Spleen (tissue), 11 donors: ENCODE measurements around the gene C11orf54. TPM values are rescaled to one million over a fixed set of nuclear protein-coding genes. Genes with fewer than 3 reads are reported as not detected.
A peak's percentile ranks its signal among the peaks of the same experiment; 100 is the strongest.
"Not testable (repeated sequence)": the region's sequence is repeated elsewhere in the genome, so short reads cannot be mapped to it uniquely, and the experiment has no call there.

Experiments
- DNase-seq: peaks from one replicate; pipeline ENCODE4 v3.0.0-alpha.2; 2020
- H3K27ac ChIP-seq, 8 donors: fragments of 200-600 bp; sonication (generic) in 7 of 8; 1 replicate in 4 of 8; 2 replicates in 4 of 8; pipeline versions ENCODE4 v1.5.0 to v1.8.0; 2016 to 2021; ENCODE audit warnings: inconsistent platforms in 4 of 8, mild to moderate bottlenecking in 4 of 8, moderate library complexity in 1 of 8
- H3K27me3 ChIP-seq, 7 donors: fragments of 200-600 bp; sonication (generic) in 6 of 7; replicated peaks in 1 of 7; 1 replicate in 4 of 7; 2 replicates in 3 of 7; pipeline versions ENCODE4 v1.5.0 to v1.8.0; 2016 to 2021; ENCODE audit warnings: inconsistent platforms in 3 of 7, mild to moderate bottlenecking in 1 of 7
- H3K36me3 ChIP-seq, 6 donors: fragments of 200-600 bp; sonication (generic) in 5 of 6; 1 replicate in 4 of 6; 2 replicates in 2 of 6; pipeline versions ENCODE4 v1.5.0 to v1.8.0; 2016 to 2021; ENCODE audit warnings: inconsistent platforms in 2 of 6
- H3K4me1 ChIP-seq, 6 donors: fragments of 200-600 bp; sonication (generic) in 5 of 6; 1 replicate in 3 of 6; 2 replicates in 3 of 6; pipeline versions ENCODE4 v1.5.0 to v1.8.0; 2016 to 2021; ENCODE audit warnings: inconsistent platforms in 3 of 6
- H3K4me3 ChIP-seq, 8 donors: fragments of 200-600 bp; sonication (generic) in 7 of 8; 1 replicate in 4 of 8; 2 replicates in 4 of 8; pipeline versions ENCODE4 v1.5.0 to v1.8.0; 2016 to 2021; ENCODE audit warnings: inconsistent platforms in 4 of 8, mild to moderate bottlenecking in 4 of 8, moderate library complexity in 2 of 8
- H3K9me3 ChIP-seq, 8 donors: fragments of 200-600 bp; sonication (generic) in 7 of 8; 1 replicate in 4 of 8; 2 replicates in 4 of 8; pipeline versions ENCODE4 v1.5.0 to v1.8.0; 2016 to 2021; ENCODE audit warnings: inconsistent platforms in 4 of 8
- POLR2A ChIP-seq, 3 donors: fragments of 450-650 bp; IDR thresholded peaks; one replicate each; pipeline ENCODE4 v1.5.1; 2017; ENCODE audit warnings: antibody characterized with exemption in 3 of 3, mild to moderate bottlenecking in 1 of 3
- POLR2AphosphoS5 ChIP-seq, 3 donors: sonication (generic); formaldehyde crosslinking; IDR thresholded peaks; one replicate each; pipeline ENCODE4 v1.5.1; 2017; ENCODE audit warnings: antibody characterized with exemption in 3 of 3
- WGBS, 5 donors: extraction: QIAGEN DNeasy Blood & Tissue Kit in 3 of 5; methylation state at CpG; one replicate each; pipeline versions ENCODE4 v1.1.5 to v1.1.7; 2013 to 2018; 5-methylcytosine and 5-hydroxymethylcytosine counted together
- intact Hi-C: fragments of 100-400 bp; cut with DNase I; formaldehyde crosslinking; loops from one replicate; pipeline ENCODE4 v1.15.0; 2023; ENCODE audit warnings: low total_unique reads
- polyA plus RNA-seq, 3 donors: library from polyadenylated mRNA; stranded (reverse); fragments of 200-250 nt; gene quantifications; one replicate each; pipeline ENCODE4 v1.2.1, GENCODE V29; 2013
- total RNA-seq, 7 donors: library from RNA; depleted of rRNA in 3 of 7; stranded (reverse); fragments of >200 nt in 3 of 7; fragmentation: NEBNext Ultra II Directional in 4 of 7; extraction: Animal tissue kit (Norgen Biotek cat#: 25700) in 4 of 7; gene quantifications; one replicate each; pipeline versions ENCODE4 v1.1.0 to v1.2.1, GENCODE V29; 2016 to 2021
- TF ChIP-seq, protein P1 (sequence below), 11 experiments: fragments of 200-600 bp in 7 of 11; fragments of 450-650 bp in 4 of 11; sonication (generic) in 4 of 11; IDR thresholded peaks in 8 of 11; conservative IDR thresholded peaks in 3 of 11; 1 replicate in 7 of 11; 2 replicates in 4 of 11; pipeline versions ENCODE4 v1.4.0 to v1.8.0; 2016 to 2021; ENCODE audit warnings: antibody characterized with exemption in 11 of 11, inconsistent platforms in 4 of 11, mild to moderate bottlenecking in 1 of 11
- donor health status: healthy with polysubstance abuse.
- donor health status: DM: no; HTN: no; CAD: no; lungs with moderate emphysema.
- donor health status: DM: no; HTN: no; CAD: no.
- donor health status: Bipolar disorder and iron deficiency.
- donor health status: healthy.
- donor health status: DM: no; HTN: no; CAD: no.
- donor health status: DM: yes; HTN: yes; CAD: no.

C11orf54 gene
- total and polyA plus RNA-seq, 10 donors = 10.5 to 36.3 (median 24.9) TPM

DNA sequence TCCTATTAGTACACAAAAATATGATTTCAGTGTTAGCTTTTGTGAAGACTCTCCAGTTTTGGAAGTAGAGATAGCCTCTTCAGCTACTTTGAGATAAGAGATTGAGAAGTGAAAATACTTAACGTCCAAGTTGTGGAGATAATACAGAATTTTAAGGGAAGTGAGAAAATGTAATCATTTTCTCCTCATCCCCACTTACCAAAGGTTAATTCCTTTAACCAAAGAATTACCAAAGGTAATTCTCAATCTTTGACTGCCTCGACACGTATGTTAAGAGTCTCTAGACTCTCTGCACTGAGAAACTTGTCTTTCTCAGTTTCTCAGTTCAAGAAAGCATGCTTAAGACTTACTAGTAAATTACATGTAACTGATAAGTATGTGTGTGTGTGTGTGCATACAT, 15.3 kb downstream of the C11orf54 start:
- 73 to 83% (median 77%) methylated on average over 3 of the region's 3 CpGs for WGBS, 5 donors
- Histone ChIP-seq H3K27ac (no peak overlapping the region), H3K4me1 (no peaks in the 10 kb centered on the region), H3K27me3 (no peaks in the 10 kb centered on the region), H3K9me3 (no peaks in the 10 kb centered on the region), H3K4me3 (no peak overlapping the region), H3K36me3 (peaks cover 5 to 99% (median 66%) of the 10 kb centered on the region in 6 donors)
- no peak for DNase-seq
- no peak for TF ChIP-seq POLR2A (IDR thresholded peaks at IDR 0.05)
- no peak for TF ChIP-seq POLR2AphosphoS5 (IDR thresholded peaks at IDR 0.05)
- intact Hi-C loops = no loop called here

DNA sequence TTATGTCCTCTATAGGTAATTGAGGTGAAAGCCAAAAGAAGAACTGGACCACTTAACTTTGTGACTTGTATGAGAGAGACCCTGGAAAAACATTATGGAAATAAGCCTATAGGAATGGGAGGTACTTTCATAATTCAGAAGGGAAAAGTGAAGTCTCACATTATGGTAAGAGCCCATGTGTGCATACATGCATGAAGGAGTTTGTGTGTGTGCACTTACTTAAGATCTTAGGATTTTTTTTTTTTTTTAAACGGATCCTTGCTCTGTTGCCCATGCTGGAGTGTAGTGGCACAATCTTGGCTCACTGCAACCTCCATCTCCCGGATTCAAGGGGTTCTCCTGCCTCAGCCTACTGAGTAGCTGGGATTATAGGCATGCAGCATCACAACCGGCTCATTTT, 15.8 kb downstream of the C11orf54 start:
- 83 to 99% (median 94%) methylated on average over 3 of the region's 3 CpGs for WGBS, 5 donors
- no peaks in the 10 kb centered on the region for H3K27me3 ChIP-seq

DNA sequence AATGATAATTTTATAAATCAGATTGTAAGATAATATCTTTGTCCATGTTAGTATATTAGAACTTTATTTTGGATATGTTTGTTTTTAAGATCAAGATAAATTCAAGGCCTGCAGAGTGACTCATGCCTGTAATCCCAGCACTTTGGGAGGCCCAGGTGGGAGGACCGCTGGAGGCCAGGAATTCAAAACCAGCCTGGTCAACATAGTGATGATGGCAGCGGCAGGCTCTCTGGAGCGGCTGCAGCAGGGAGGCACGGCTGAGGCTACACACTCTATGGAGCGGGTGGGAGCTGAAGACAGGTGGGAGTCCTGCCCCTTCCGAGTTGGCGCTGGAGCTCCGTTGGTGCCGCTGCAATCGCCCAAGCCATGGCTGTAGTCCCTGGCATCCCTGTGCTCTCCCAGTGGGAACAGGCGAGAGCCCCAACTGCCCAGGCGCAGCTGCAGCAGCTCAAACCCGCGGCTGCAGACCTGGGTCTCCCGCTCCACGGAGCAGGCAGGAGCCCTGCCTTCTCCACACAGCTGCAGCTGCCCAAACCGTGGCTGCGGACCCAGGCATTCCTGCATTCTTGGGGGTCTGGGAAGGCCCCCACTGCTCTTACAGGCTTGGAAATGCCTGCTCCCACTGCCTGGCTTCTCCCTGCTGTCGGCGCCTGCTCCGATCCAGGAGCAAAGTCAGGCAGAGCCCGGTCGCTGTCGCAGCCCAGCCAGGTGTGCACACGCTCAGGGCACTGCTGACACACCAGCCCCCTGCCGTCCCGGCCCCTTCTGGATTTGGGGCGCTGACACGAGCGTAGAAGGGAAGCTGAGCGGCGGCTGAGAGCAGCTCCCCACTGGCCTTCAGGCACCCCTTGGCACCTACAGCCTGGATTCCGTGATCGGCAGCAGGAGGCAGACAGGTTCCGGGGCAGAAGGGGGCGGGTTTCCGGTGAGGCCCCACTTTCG, 16.7 kb downstream of the C11orf54 start:
- intact Hi-C loops = no loop called here
- Histone ChIP-seq H3K4me1 (no peaks in the 10 kb centered on the region), H3K27me3 (no peaks in the 10 kb centered on the region), H3K9me3 (no peaks in the 10 kb centered on the region), H3K36me3 (peaks cover 5 to 100% (median 72%) of the 10 kb centered on the region in 6 donors), H3K27ac (no peak overlapping the region), H3K4me3 (no peak overlapping the region)
- DNase-seq = no peak
- TF ChIP-seq, protein P1, sequence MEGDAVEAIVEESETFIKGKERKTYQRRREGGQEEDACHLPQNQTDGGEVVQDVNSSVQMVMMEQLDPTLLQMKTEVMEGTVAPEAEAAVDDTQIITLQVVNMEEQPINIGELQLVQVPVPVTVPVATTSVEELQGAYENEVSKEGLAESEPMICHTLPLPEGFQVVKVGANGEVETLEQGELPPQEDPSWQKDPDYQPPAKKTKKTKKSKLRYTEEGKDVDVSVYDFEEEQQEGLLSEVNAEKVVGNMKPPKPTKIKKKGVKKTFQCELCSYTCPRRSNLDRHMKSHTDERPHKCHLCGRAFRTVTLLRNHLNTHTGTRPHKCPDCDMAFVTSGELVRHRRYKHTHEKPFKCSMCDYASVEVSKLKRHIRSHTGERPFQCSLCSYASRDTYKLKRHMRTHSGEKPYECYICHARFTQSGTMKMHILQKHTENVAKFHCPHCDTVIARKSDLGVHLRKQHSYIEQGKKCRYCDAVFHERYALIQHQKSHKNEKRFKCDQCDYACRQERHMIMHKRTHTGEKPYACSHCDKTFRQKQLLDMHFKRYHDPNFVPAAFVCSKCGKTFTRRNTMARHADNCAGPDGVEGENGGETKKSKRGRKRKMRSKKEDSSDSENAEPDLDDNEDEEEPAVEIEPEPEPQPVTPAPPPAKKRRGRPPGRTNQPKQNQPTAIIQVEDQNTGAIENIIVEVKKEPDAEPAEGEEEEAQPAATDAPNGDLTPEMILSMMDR (IDR thresholded peaks at IDR 0.05 in 8 of 11, conservative IDR thresholded peaks at IDR 0.05 in 3 of 11) = no peak
- TF ChIP-seq POLR2AphosphoS5 (IDR thresholded peaks at IDR 0.05) = peak in 1 of 3 donors; percentile 43
- WGBS, 5 donors = 95 to 98% (median 98%) methylated on average over 17 to 38 of the region's 38 CpGs

More for the DNA sequence above, 15.8 kb downstream of the C11orf54 start:
- H3K36me3 ChIP-seq = peaks cover 5 to 100% (median 67%) of the 10 kb centered on the region in 6 donors
- intact Hi-C loops = no loop called here
- no peak overlapping the region for H3K4me3 ChIP-seq
- no peaks in the 10 kb centered on the region for H3K4me1 ChIP-seq
- no peak for TF ChIP-seq POLR2A (IDR thresholded peaks at IDR 0.05)
- H3K27ac ChIP-seq = no peak overlapping the region
- no peaks in the 10 kb centered on the region for H3K9me3 ChIP-seq
- DNase-seq = no peak

DNA sequence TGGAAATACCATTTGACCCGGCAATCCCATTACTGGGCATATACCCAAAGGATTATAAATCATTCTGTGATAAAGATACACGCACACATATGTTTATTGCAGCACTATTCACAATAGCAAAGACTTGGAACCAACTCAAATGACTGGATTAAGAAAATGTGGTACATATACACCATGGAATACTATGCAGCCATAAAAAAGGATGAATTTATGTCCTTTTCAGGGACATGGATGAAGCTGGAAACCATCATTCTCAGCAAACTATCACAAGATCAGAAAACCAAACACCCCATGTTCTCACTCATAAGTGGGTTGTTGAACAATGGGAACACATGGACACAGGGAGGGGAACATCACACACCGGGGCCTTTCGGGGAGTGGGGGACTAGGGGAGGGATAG, 17.7 kb downstream of the C11orf54 start:
- peaks cover 2 to 100% (median 75%) of the 10 kb centered on the region in 6 donors for H3K36me3 ChIP-seq
- not testable (repeated sequence) for DNase-seq
- WGBS, 5 donors = 94 to 99% (median 97%) methylated on average over 4 of the region's 4 CpGs

DNA sequence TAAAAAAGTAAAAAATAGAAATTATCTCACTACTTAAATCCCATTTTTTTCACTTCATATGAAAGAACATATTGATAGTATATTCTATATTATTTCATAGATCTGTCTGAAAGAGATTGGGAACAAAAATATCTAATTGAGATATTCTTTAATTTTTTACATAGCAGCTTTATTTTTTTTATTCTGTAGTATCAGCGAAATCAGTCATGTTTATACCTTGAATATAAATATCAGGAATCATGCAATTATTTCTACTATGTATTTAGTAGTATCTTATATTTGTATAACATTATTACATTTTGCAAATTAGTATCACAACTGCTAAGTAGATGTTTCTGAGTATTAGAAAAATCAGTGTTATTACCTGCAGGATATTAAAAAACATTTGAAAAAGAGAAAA, 20.4 kb downstream of the C11orf54 start:
- Histone ChIP-seq H3K27me3 (no peaks in the 10 kb centered on the region), H3K4me3 (no peak overlapping the region), H3K4me1 (no peaks in the 10 kb centered on the region), H3K27ac (no peak overlapping the region), H3K9me3 (peaks cover 0 to 2% (median under 1%) of the 10 kb centered on the region in 8 donors), H3K36me3 (peaks cover 0 to 95% (median 67%) of the 10 kb centered on the region in 6 donors)
- TF ChIP-seq POLR2A (IDR thresholded peaks at IDR 0.05) = no peak
- TF ChIP-seq POLR2AphosphoS5 (IDR thresholded peaks at IDR 0.05) = no peak
- TF ChIP-seq, protein P1 (IDR thresholded peaks at IDR 0.05 in 8 of 11, conservative IDR thresholded peaks at IDR 0.05 in 3 of 11) = no peak
- DNase-seq = no peak
- intact Hi-C loops = no loop called here
- 90 to 100% (median 97%) methylated on average over 1 of the region's 1 CpG for WGBS, 5 donors

More for the DNA sequence above, 17.7 kb downstream of the C11orf54 start:
- H3K27me3 ChIP-seq, H3K27ac ChIP-seq, H3K9me3 ChIP-seq, intact Hi-C loops, H3K4me3 ChIP-seq, H3K4me1 ChIP-seq: not testable (repeated sequence)
